OCI-LY7 (cell line): Measurements from ENCODE around the gene SNX15.
"Not testable (repeated sequence)": the region's sequence is repeated elsewhere in the genome, so short reads cannot be mapped to it uniquely, and the experiment has no call there.

ENCODE experiments used
- EZH2phosphoT487 ChIP-seq: fragments of 200-600 bp; sonication (generic); IDR thresholded peaks from 2 replicates; pipeline ENCODE4 v1.6.1; 2018; ENCODE audit warnings: low read depth, borderline replicate concordance, mild to moderate bottlenecking, mixed run types, antibody characterized with exemption, low read length, moderate library complexity, mixed read lengths
- TF ChIP-seq, protein P1 (sequence below): fragments of 200-600 bp; sonication (generic); conservative IDR thresholded peaks from 2 replicates; pipeline ENCODE4 v1.5.1; 2014; ENCODE audit warnings: mild to moderate bottlenecking, antibody characterized with exemption, low read length, moderate library complexity, mixed read lengths

DNA sequence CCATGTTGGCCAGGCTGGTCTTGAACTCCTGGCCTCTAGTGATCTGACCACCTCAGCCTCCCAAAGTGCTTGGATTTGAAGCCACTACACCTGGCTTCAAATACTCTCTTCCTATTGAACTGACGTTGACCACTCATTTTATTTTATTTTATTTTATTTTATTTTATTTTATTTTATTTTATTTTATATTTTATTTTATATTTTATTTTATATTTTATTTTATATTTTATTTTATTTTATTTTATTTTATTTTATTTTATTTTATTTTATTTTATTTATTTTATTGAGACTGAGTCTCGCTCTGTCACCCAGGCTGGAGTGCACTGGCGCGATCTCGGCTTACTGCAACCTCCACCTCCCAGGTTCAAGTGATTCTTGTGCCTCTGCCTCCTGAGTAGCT, 43.9 kb upstream of the SNX15 start:
- TF ChIP-seq, protein P1, sequence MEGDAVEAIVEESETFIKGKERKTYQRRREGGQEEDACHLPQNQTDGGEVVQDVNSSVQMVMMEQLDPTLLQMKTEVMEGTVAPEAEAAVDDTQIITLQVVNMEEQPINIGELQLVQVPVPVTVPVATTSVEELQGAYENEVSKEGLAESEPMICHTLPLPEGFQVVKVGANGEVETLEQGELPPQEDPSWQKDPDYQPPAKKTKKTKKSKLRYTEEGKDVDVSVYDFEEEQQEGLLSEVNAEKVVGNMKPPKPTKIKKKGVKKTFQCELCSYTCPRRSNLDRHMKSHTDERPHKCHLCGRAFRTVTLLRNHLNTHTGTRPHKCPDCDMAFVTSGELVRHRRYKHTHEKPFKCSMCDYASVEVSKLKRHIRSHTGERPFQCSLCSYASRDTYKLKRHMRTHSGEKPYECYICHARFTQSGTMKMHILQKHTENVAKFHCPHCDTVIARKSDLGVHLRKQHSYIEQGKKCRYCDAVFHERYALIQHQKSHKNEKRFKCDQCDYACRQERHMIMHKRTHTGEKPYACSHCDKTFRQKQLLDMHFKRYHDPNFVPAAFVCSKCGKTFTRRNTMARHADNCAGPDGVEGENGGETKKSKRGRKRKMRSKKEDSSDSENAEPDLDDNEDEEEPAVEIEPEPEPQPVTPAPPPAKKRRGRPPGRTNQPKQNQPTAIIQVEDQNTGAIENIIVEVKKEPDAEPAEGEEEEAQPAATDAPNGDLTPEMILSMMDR: not testable (repeated sequence)
- not testable (repeated sequence) for TF ChIP-seq EZH2phosphoT487
